Raji (cell line): ENCODE measurements around the gene PRKAG2.

Experiments used
- POLR2A ChIP-seq: IDR thresholded peaks from 2 replicates; pipeline ENCODE4 v1.6.1; 2011; ENCODE audit warnings: low read depth, low read length, control low read depth; ENCODE audit not compliant: insufficient read depth

Gene PRKAG2

DNA sequence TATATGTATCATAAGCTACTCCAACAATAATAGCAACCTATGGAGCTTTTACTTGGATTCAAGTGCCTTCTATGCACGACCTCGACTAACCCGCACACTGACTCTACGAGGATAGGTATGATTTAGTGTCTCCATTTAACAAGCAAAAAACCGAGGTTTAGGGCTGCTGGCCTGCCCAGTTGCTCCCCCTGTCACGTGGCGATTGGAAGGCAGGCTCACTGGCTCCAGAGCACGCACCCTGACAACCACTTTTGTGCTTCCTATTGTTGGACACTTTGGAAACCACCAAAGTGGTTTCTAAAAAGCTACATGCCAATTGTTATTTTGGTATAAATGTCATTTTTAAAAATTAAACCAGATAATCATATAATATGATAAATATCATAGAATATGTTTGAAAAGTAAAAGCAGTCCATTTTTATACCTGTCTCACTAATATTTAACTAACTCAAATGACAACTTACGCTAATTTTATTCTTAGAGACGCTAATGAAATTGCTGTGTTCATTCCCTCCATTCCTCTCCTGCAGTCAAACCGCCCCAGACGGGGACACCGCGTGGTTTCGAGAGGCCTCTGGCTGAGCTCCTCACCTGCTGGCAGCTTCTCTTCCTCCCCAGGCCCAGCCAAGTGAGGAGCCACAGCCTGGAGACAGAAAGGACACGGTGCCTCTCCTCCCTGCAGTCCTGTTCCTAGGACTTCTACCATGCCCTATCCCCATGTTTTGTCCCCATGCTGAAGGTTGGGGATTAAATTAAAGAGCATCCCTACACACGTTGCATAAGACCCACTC lies 335.0 kb downstream of the PRKAG2 start:
- TF ChIP-seq POLR2A: no peak

- no peak for TF ChIP-seq POLR2A
Observed at GRCh38 chr7:151540146-151540545, 336.8 kb downstream of the PRKAG2 start.

- no peak for TF ChIP-seq POLR2A
Observed at GRCh38 chr7:151539088-151539671, 337.7 kb downstream of the PRKAG2 start.

GRCh38 chr7:151537818-151538561 lies 338.9 kb downstream of the PRKAG2 start:
- no peak for TF ChIP-seq POLR2A

DNA sequence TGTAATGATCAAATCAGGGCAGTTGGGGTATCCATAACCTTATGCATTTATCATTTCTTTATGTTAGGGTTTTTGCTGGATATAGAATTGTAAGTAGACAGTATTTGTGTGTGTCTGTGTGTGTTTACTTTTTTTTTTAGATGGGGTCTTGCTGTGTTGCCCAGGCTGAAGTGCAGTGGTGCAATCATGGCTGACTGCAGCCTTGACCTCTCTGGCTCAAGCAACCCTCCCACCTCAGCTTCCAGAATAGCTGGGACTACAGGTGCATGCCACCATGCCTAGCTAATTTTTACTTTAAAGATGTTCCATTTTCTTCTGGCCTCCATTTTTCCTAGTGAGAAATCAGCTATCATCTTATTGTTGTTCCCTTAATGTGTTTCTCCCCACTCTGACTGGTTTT lies 347.1 kb downstream of the PRKAG2 start:
- no peak for TF ChIP-seq POLR2A

- no peak for TF ChIP-seq POLR2A
Observed at GRCh38 chr7:151524845-151525244, 352.1 kb downstream of the PRKAG2 start.

DNA sequence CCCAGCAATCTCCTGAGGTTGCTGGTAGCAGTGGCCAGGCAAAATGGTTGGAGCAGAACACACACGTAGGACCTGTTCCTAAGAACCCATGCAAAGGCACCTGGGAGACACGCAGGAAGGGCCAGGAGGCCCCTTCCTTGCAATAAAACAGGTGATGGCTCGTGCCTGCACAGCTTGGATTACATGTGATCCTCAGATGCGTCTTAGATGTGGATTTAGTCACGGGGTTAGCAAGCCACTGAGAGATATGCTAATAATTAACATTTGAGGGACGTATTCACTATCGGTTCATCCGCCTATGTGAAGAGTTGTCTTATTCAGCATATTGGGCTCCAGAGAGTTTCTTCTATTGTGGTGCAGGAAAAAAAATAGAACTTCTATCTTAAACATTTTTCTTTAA lies 352.6 kb downstream of the PRKAG2 start:
- TF ChIP-seq POLR2A: no peak

- no peak for TF ChIP-seq POLR2A
Observed at GRCh38 chr7:151520419-151521261, 356.3 kb downstream of the PRKAG2 start.

GRCh38 chr7:151519765-151520418 lies 357.0 kb downstream of the PRKAG2 start, which contains the start of gene RHEB:
RHEB (minus strand) TSS chr7:151519895; CDS start chr7:151519511, 384 bp downstream.
- TF ChIP-seq POLR2A: peak; percentile 48; the same call in 1 of the 2 replicates

DNA sequence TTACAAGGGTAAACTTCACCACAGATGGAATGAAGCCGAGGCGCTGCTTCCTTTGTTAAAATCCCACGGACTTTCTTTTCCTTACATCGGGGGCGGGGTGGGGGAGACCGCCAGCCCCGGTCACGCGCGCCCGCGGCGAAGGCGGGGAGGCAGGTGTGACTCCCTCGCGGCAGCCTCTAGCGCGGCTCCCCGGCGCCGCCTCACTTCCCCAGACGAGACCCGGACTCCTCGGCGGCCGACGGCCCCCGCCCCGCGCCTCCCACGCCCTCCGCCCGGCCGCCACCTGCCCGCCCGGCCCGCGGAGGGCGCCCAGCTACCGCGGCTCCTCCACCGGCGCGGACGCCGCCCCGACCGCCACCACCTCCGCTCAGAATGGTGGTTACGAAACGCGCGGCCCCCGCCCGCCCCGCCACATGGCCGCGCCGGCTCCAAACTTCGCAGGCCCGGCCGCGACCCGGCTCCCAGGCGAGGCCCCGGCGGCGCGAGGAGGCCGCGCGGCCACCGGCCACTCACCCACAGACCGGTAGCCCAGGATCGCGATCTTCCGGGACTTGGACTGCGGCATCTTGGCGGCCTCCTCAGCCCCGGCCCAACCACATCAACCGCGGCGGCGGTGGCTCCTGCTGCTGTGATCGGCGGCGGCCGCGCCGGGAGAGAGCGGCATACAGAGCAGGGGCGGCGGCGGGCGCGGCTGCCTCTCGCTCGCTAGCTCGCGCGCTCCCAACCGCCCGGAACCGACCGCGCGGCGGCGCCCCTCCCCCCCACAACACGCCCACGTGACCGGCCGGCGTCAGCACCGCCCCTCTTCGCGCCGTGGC lies 357.8 kb downstream of the PRKAG2 start:
- peak; percentile 48; the same call in 1 of the 2 replicates for TF ChIP-seq POLR2A

- no peak for TF ChIP-seq POLR2A
Observed at GRCh38 chr7:151518105-151518946, 358.6 kb downstream of the PRKAG2 start.

DNA sequence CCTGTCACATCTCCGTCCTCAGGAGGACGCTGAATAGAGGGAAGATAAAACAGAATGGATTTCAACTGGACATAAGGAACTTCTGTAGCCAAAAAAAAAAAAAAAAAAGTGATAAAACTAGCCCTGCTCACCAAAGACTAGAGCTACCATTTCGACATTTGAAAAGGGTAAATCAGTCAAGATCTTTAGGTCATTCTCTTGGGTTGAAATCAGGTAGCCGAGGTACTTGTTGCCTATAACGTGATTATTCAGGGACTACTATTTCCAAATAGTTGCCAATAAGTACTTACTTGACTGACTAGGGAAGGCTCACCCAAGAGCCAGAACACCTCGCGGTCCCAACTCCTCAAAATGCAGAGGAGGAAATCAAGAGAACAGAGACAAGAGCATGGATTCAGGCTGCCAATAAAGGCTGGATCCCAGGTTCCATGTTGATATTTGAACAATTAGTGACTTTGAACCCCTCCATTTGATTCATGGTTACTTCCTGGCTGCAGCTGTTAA lies 359.3 kb downstream of the PRKAG2 start:
- TF ChIP-seq POLR2A: no peak

DNA sequence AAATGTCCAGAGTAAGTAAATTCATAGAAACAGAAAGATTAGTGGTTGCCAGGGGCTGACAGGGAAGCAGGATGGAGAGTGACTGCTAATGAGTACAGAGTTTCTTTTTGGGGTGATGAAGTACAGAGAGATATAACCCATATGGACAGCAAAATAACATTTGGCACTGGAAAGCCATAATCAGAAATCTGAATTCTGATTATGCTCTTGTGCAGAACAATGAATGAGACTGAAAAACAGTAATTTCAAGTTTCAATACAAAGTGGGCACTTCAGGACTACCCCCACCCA lies 361.7 kb downstream of the PRKAG2 start:
- TF ChIP-seq POLR2A: no peak
